Duodenal mucosa (tissue), 2 donors: ENCODE data around the gene SCARB1.

Source experiments
- H3K27ac ChIP-seq: one replicate; pipeline ENCODE4 v1.7.0; 2013; ENCODE audit warnings: low read depth, low read length
- H3K27me3 ChIP-seq, 2 donors: one replicate each; pipeline ENCODE4 v1.7.0; 2013; ENCODE audit warnings: low read length in 2 of 2, control low read depth in 1 of 2; ENCODE audit not compliant: insufficient read depth in 2 of 2, control insufficient read depth in 1 of 2
- H3K36me3 ChIP-seq, 2 donors: one replicate each; pipeline ENCODE4 v1.7.0; 2013; ENCODE audit warnings: low read length in 2 of 2, control low read depth in 1 of 2; ENCODE audit not compliant: insufficient read depth in 2 of 2, control insufficient read depth in 1 of 2
- H3K4me1 ChIP-seq, 2 donors: one replicate each; pipeline ENCODE4 v1.7.0; 2013; ENCODE audit warnings: low read length in 2 of 2, control low read depth in 1 of 2; ENCODE audit not compliant: insufficient read depth in 2 of 2, control insufficient read depth in 1 of 2
- H3K4me3 ChIP-seq, 2 donors: one replicate each; pipeline ENCODE4 v1.7.0; 2013; ENCODE audit warnings: low read length in 2 of 2, low read depth in 1 of 2
- H3K9ac ChIP-seq, 2 donors: one replicate each; pipeline ENCODE4 v1.7.0; 2013; ENCODE audit warnings: low read length in 2 of 2, low read depth in 1 of 2
- H3K9me3 ChIP-seq, 2 donors: one replicate each; pipeline ENCODE4 v1.7.0; 2013; ENCODE audit warnings: low read length in 2 of 2, control low read depth in 1 of 2; ENCODE audit not compliant: control insufficient read depth in 1 of 2

Gene SCARB1

DNA sequence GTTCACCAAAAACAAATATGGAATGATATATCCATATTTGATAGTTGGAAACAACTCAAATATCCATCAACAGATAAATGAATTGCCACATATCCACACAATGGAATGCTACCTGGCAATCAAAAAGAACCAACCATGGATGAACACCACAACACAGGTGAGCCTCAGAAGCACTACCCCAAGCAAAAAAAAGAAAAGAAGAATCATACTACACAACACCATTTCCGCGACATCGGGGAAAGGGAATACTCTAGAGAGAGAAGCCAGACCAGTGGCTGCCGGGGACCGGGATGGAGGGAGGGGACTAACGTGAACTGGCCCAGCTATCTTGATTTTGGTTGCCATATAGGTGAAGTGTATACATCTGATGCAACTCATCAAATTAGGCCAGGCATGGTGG, 41.4 kb downstream of the SCARB1 start:
- no peaks in the 10 kb centered on the region for H3K9me3 ChIP-seq
- H3K36me3 ChIP-seq, result no peaks in the 10 kb centered on the region
- H3K9ac ChIP-seq, result no peak overlapping the region
- H3K4me1 ChIP-seq, result peaks cover 0 to 7% of the 10 kb centered on the region in 2 donors
- no peak overlapping the region for H3K27ac ChIP-seq
- no peak overlapping the region for H3K4me3 ChIP-seq
- no peaks in the 10 kb centered on the region for H3K27me3 ChIP-seq

DNA sequence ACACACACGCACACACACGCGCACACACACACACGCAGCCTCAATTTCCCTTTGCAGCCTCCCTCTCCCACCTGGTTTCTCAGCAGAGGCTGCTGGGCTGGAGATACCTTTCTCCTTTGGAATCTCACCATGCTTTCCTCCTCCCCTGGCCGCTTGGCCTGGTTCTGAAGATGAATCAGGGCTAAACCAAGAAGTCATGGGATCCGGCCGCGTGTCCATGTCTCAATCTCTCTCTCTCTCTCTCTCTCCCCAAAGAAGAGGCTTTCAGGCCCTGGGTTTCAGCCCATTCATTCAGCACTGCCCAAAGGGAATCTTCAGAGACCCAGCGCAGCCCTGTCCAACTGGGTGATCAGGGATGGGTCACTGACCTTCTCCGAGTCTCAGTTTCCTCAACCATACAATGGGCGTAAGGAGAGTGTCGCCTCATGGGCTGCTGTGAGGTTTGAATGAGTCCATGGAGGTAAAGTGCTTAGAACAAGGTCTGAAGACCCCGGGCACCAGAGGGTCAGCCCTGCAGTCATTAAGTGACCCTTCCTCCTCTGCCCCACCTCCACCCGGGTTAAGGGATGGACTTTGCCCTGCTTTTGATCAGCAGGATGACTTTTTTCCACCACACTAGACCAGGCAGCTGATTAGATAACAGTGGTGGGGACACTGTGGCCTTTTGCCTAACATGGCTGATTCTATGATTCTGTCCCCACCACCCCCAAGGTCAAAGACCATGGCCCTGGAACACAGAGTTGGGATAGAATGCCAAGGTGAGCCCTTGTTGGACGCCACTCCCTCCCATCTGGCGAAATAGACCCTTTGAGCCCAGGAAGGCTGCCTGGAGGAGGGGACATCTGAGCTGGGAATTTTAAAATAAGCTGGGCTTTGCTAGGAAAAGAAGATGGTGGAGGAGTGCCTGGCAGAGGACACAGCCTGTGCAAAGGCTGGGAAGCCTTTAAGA, 42.1 kb downstream of the SCARB1 start:
- Histone ChIP-seq H3K4me3 (no peak overlapping the region), H3K27me3 (no peaks in the 10 kb centered on the region), H3K27ac (no peak overlapping the region), H3K4me1 (peaks cover 0 to 7% of the 10 kb centered on the region in 2 donors), H3K36me3 (no peaks in the 10 kb centered on the region), H3K9ac (no peak overlapping the region), H3K9me3 (no peaks in the 10 kb centered on the region)

DNA sequence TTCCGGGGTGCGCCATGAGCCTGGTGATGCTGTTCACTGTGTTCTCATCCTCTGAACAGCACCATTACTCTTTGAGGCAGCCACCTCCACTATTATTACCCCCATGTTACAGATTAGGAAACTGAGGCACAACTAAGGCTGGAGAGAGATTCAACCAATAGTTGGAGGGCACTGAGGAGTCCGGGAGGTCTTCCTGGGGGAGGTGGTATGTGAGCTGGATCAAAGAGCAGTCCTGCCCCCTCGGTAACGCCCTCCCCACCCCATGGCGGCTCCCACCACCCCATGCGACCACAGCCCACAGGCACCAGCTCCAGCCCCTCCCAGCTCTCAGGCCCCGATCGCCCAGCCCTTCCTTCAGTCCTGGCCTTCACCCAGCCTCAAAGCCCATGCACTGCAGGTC, 43.5 kb downstream of the SCARB1 start:
- no peaks in the 10 kb centered on the region for H3K9me3 ChIP-seq
- H3K36me3 ChIP-seq, result peaks cover 0 to 4% of the 10 kb centered on the region in 2 donors
- no peak overlapping the region for H3K4me3 ChIP-seq
- H3K27me3 ChIP-seq, result no peaks in the 10 kb centered on the region
- H3K27ac ChIP-seq, result no peak overlapping the region
- peaks cover 0 to 7% of the 10 kb centered on the region in 2 donors for H3K4me1 ChIP-seq
- no peak overlapping the region for H3K9ac ChIP-seq

DNA sequence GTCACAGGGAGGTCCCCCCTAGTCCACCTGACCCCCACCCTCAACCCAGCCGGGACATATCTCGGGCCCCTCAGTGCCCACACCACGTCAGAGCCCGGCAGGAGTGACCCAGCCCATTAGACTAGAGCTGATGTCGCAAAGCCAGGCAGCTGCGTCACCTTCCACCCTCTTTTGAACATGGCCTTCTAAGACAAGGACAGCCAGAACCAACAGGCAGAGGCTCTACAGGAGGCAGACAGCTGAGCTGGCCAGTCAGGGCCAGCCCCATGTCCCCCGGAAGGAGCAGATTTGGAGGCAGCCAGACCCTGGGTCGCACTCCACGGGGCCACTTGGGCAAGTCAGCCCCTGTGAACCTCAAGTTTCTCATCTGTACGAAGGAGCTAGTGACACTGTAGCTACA, 44.1 kb downstream of the SCARB1 start:
- Histone ChIP-seq H3K27ac (no peak overlapping the region), H3K27me3 (no peaks in the 10 kb centered on the region), H3K36me3 (peaks cover 0 to 8% of the 10 kb centered on the region in 2 donors), H3K9me3 (no peaks in the 10 kb centered on the region), H3K4me3 (no peak overlapping the region), H3K4me1 (peaks cover 4 to 7% of the 10 kb centered on the region in 2 donors), H3K9ac (no peak overlapping the region)

DNA sequence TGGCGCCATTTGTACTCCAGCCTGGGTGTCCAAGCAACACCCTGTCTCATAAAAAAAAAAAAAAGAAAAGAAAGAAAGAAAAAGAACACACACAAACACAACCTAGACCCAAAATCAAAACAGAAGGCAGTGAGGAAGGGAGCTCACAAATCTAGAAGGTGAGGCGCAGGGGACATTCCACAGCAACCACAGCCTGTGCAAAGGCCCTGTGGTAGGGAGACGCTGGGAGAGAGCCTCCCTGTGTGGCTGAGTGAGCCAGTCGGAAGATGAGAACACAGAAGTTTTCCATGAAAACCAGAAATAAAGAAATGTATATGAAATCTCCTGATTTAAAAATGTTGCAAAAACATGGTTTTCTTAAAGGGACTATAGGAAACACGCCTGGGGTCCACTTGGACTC, 44.6 kb downstream of the SCARB1 start:
- Histone ChIP-seq H3K27ac (no peak overlapping the region), H3K9ac (no peak overlapping the region), H3K4me1 (peaks cover 4 to 7% of the 10 kb centered on the region in 2 donors), H3K9me3 (no peaks in the 10 kb centered on the region), H3K4me3 (no peak overlapping the region), H3K27me3 (no peaks in the 10 kb centered on the region), H3K36me3 (peaks cover 0 to 12% of the 10 kb centered on the region in 2 donors)

DNA sequence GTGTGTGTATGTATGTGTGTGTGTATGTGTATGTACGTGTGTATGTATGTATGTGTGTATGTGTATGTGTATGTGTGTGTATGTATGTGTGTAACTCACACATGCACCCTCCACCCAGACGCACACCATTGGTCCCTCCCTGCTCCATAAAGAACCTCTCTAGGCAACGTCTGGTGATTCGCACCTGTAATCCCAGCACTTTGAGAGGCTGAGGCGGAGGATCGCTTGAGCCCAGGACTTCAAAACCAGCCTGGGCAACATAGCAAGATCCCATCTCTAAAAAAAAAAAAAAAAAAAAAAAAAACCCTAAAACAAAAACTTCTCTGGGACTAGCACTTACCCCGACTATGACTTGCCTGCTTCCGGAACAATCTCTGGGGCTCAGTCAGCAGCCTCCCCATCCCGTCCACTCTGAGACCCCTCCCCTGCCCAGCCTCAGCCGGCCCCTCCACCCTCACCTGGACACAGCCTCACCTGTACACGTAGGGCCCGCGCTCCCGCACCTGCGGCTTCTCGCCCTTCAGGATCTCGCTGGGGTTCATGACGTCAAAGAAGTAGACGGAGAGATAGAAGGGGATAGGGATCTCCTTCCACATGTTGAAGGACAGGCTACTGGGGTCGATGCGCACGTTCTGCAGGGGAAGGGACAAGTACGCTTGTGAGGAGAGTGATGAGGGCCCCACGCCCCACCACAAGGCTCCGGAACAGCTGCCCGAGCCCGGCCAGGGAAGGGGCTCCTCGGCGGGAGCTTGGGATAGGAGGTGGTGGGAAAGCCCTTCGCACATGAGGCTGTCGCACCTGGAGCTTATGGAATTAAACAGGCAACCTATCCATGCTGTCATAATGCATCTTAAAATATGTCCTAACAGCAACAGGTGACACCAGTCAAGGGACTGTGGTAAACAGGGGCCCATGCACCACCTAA, 46.3 kb downstream of the SCARB1 start:
- H3K36me3 ChIP-seq, result peaks cover 0 to 27% of the 10 kb centered on the region in 2 donors
- no peak overlapping the region for H3K27ac ChIP-seq
- peaks cover 4 to 7% of the 10 kb centered on the region in 2 donors for H3K4me1 ChIP-seq
- H3K9me3 ChIP-seq, result no peaks in the 10 kb centered on the region
- no peaks in the 10 kb centered on the region for H3K27me3 ChIP-seq
- no peak overlapping the region for H3K9ac ChIP-seq
- no peak overlapping the region for H3K4me3 ChIP-seq

DNA sequence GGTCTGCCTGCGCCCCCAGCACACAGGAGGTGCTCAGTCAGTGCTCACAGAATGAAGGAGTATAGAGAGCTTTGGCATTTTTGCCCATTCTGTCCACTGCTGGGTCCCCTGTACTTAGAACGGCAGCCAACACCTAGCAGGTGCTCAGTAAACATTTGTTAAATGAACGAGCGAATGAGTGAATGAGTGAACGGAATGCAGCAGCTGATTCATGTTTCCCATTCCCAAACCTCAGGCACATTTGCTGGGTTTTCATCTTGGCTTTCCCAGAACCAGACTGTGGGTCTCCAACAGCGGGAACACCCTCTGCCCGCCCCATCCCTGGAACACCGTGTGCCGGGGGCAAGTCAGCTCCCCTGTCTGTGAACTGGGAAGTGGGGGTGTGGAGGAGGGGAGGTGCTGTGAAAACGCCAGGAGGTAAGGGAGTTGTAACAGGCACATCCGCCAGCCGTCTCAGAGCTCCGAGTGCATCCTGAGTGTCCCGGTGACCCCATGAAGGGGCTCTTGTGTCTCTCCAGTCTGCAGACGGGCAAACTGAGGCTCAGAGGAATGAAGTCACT, 47.3 kb downstream of the SCARB1 start:
- Histone ChIP-seq H3K9ac (no peak overlapping the region), H3K27me3 (no peaks in the 10 kb centered on the region), H3K27ac (no peak overlapping the region), H3K4me1 (peaks cover under 1 to 4% of the 10 kb centered on the region in 2 donors), H3K9me3 (no peaks in the 10 kb centered on the region), H3K4me3 (no peak overlapping the region), H3K36me3 (peaks cover 0 to 35% of the 10 kb centered on the region in 2 donors)

DNA sequence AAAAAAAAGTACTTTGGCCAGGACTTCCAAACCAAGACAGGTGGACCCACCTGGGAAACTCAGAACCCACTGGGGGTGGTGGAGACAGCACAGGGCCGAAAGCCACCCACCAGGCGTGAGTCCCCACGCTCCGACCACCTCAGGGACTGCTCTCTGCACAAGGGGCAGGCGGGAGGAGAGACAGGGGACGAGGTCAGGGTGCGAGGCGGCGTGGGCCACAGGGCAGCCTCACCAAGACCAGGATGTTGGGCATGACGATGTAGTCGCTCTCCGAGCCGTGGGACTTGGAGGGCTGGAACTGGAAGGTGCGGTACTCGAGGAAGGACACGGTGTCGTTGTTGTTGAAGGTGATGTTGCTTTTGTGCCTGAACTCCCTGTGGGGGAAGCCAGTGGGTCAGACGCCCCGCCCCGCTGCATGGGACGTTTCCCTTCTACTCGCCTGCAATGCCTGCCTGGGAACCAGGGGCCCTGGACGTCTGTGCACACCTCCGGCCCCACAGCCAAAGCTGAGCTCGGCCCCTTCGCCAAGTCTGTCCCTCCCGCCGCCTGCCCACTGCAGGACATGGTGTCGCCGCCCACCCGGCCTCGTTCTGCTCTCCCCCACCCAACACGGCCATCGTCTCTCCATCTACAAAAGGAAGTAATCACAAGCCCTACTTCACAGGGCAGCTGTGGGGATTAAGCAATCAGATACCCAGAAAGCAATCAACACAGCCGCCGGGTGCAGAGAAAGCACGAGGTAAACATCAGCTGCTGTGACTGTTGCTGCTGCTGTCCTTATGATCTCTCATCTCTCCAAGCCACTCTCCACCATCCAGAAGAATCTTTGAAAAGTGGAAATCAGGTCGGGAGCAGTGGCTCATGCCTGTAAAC, 48.7 kb downstream of the SCARB1 start:
- no peak overlapping the region for H3K4me3 ChIP-seq
- no peaks in the 10 kb centered on the region for H3K27me3 ChIP-seq
- peaks cover 0 to 4% of the 10 kb centered on the region in 2 donors for H3K4me1 ChIP-seq
- H3K27ac ChIP-seq, result no peak overlapping the region
- no peak overlapping the region for H3K9ac ChIP-seq
- no peaks in the 10 kb centered on the region for H3K9me3 ChIP-seq
- peaks cover 0 to 35% of the 10 kb centered on the region in 2 donors for H3K36me3 ChIP-seq

DNA sequence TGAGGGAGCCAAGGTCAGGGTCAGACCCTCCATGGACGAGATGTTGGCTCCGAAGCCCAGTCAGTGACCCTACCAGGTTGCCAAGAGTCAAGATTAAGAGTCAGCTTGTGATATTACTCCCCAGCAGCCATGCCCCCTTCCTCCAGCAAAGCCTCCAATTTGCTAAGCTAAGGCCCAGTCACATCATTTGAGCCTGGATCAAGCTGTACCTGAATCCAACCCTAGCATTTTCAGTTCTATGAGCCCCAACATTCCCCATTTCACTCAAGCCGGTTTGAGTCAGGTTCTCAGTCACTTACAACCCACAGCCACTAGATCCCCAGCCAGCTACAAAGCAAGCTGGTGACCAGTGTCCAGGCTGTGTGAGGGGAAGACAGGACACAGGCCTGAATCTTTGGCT, 49.9 kb downstream of the SCARB1 start:
- Histone ChIP-seq H3K9ac (no peak overlapping the region), H3K27me3 (no peaks in the 10 kb centered on the region), H3K4me1 (peaks cover 0 to 4% of the 10 kb centered on the region in 2 donors), H3K36me3 (peaks cover 0 to 42% of the 10 kb centered on the region in 2 donors), H3K4me3 (no peak overlapping the region), H3K9me3 (no peaks in the 10 kb centered on the region), H3K27ac (no peak overlapping the region)
